ENCODE results near the gene POU4F1. TPM values are rescaled to one million over a fixed set of nuclear protein-coding genes. Genes with fewer than 3 reads are reported as not detected.

The POU4F1 gene
- total RNA-seq, 1 donor from 2014 or later, result not detected

DNA sequence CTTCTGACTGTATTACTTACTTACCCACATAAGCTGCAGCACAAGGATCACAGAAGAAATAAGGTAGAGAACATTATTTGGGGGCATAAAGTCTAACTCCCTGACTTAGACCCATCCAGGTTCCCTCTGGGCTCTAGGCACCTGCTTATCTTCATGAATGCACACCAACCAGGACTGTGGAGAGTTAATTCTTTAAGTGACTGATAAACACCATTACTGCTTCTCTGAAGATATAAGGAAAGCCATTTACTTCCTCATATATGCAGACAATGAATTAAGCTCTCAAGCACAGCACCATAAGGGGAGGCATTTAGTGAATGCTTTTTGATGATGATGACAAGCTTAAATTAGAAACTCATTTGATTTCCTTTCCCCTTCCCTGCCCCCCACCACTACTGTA lies 33.1 kb upstream of the POU4F1 start:
- H3K4me3 ChIP-seq, result no peak overlapping the region
- no peak overlapping the region for H3K27ac ChIP-seq
- H3K27me3 ChIP-seq, result no peaks in the 10 kb centered on the region
- no peaks in the 10 kb centered on the region for H3K4me1 ChIP-seq
- TF ChIP-seq, protein P1, sequence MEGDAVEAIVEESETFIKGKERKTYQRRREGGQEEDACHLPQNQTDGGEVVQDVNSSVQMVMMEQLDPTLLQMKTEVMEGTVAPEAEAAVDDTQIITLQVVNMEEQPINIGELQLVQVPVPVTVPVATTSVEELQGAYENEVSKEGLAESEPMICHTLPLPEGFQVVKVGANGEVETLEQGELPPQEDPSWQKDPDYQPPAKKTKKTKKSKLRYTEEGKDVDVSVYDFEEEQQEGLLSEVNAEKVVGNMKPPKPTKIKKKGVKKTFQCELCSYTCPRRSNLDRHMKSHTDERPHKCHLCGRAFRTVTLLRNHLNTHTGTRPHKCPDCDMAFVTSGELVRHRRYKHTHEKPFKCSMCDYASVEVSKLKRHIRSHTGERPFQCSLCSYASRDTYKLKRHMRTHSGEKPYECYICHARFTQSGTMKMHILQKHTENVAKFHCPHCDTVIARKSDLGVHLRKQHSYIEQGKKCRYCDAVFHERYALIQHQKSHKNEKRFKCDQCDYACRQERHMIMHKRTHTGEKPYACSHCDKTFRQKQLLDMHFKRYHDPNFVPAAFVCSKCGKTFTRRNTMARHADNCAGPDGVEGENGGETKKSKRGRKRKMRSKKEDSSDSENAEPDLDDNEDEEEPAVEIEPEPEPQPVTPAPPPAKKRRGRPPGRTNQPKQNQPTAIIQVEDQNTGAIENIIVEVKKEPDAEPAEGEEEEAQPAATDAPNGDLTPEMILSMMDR (IDR thresholded peaks at IDR 0.05), result no peak
- intact Hi-C loops (cut with DNase I), result no loop called here
- DNase-seq (ENCODE audit: low spot score in 2 of 2), result no peak
- peaks cover 32 to 63% of the 10 kb centered on the region in 2 donors for H3K36me3 ChIP-seq
- H3K9me3 ChIP-seq, result no peaks in the 10 kb centered on the region

DNA sequence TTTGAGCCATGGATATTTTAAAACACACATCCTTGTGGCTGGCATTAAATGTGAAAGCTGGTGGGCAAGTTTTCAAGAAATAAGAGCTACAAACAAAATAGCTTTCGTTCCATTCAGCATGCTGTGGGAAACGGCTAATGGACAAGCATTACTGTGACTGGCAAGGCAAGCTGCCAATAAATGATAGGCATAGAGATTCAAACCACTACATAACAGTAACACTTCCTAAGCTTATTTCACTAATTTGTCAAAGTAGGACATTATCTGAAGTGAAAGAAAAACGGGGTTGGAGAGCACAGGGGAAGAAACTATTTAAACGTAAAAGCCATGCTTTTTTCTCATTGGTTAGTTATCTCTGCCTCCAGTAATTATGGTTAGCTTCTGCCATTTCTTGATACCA lies 29.6 kb upstream of the POU4F1 start:
- Histone ChIP-seq H3K36me3 (peaks cover 23 to 51% of the 10 kb centered on the region in 2 donors), H3K27me3 (no peaks in the 10 kb centered on the region), H3K4me1 (no peaks in the 10 kb centered on the region), H3K9me3 (no peaks in the 10 kb centered on the region), H3K27ac (no peak overlapping the region), H3K4me3 (no peak overlapping the region)
- intact Hi-C loops (cut with DNase I), result no loop called here
- no peak for DNase-seq (ENCODE audit: low spot score in 2 of 2)
- TF ChIP-seq, protein P1 (IDR thresholded peaks at IDR 0.05), result no peak

DNA sequence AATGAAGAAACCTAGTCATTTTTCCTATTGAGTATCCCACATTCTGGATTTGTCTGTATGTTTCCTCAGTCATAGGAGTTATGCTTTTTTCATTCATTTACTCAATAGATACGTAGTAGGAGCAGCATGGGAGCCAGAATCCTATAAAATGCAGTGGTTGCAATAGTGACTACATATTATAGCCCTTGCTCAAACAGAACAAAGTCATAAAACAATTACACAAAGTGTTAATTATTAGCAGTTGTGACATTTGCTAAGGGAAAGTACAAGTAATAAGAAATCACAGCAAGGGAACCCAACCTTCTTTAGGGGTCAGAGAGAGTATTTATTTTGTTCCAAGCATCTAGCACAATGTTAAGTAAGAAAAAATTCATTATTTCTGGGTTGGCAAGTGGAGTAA lies 27.7 kb upstream of the POU4F1 start:
- Histone ChIP-seq H3K9me3 (no peaks in the 10 kb centered on the region), H3K36me3 (peaks cover 14 to 43% of the 10 kb centered on the region in 2 donors), H3K4me1 (no peaks in the 10 kb centered on the region), H3K27ac (no peak overlapping the region), H3K27me3 (no peaks in the 10 kb centered on the region), H3K4me3 (no peak overlapping the region)
- no peak for DNase-seq (ENCODE audit: low spot score in 2 of 2)
- TF ChIP-seq, protein P1 (IDR thresholded peaks at IDR 0.05), result no peak
- intact Hi-C loops (cut with DNase I), result no loop called here

- H3K4me3 ChIP-seq, result no peak overlapping the region
- no peaks in the 10 kb centered on the region for H3K4me1 ChIP-seq
- TF ChIP-seq, protein P1 (IDR thresholded peaks at IDR 0.05), result no peak
- no peaks in the 10 kb centered on the region for H3K9me3 ChIP-seq
- intact Hi-C loops (cut with DNase I), result no loop called here
- H3K27me3 ChIP-seq, result no peaks in the 10 kb centered on the region
- H3K27ac ChIP-seq, result no peak overlapping the region
- peaks cover 14 to 43% of the 10 kb centered on the region in 2 donors for H3K36me3 ChIP-seq
- DNase-seq (ENCODE audit: low spot score in 2 of 2), result no peak
These were observed 27.2 kb upstream of the POU4F1 start for GRCh38 chr13:78630511-78630910.

- H3K27ac ChIP-seq, result no peak overlapping the region
- no peak overlapping the region for H3K4me3 ChIP-seq
- TF ChIP-seq, protein P1 (IDR thresholded peaks at IDR 0.05), result no peak
- H3K36me3 ChIP-seq, result peaks cover 0 to 5% of the 10 kb centered on the region in 2 donors
- intact Hi-C loops (cut with DNase I), result no loop called here
- H3K9me3 ChIP-seq, result no peaks in the 10 kb centered on the region
- no peaks in the 10 kb centered on the region for H3K4me1 ChIP-seq
- DNase-seq (ENCODE audit: low spot score in 2 of 2), result no peak
- H3K27me3 ChIP-seq, result no peaks in the 10 kb centered on the region
These were observed 22.0 kb upstream of the POU4F1 start for GRCh38 chr13:78625384-78625783.

DNA sequence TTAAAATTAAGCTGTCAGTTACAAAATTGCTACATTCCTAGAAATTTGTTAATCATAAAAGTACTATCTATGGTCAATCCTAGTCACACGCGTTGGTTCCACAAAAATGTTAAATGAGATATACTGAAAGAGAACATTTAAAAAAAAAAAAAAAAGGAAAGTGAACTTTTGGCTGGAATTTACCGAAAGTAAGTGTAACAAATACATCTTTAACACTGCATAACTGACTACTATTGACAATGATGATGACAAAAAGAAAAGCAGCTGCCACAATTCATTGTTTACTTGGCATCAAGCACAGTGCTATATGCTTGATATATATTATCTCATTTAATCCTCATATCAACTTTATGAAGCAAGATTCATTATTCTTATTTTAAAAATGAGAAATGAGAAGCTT lies 19.8 kb upstream of the POU4F1 start:
- Histone ChIP-seq H3K4me3 (no peak overlapping the region), H3K36me3 (no peaks in the 10 kb centered on the region), H3K9me3 (no peaks in the 10 kb centered on the region), H3K4me1 (no peaks in the 10 kb centered on the region), H3K27ac (no peak overlapping the region), H3K27me3 (no peaks in the 10 kb centered on the region)
- TF ChIP-seq, protein P1 (IDR thresholded peaks at IDR 0.05), result no peak
- DNase-seq (ENCODE audit: low spot score in 2 of 2), result no peak
- intact Hi-C loops (cut with DNase I), result no loop called here
